Lung (tissue), 12 donors: ENCODE measurements around the gene ASPDH. TPM values are rescaled to one million over a fixed set of nuclear protein-coding genes. Genes with fewer than 3 reads are reported as not detected.

Source experiments
- ATAC-seq: fragments of 200-7000 bp; cut with Tn5 transposase; one replicate; pipeline ENCODE4 v1.9.1; 2020; ENCODE audit warnings: moderate number of reproducible peaks; ENCODE audit not compliant: insufficient read depth, low FRiP score
- DNase-seq, 3 donors: peaks; one replicate each; pipeline ENCODE4 v3.0.0-alpha.2; 2013 to 2017
- H3K27ac ChIP-seq, 2 donors: one replicate each; pipeline ENCODE4 v1.5.1; 2013; ENCODE audit warnings: mild to moderate bottlenecking in 2 of 2, moderate library complexity in 2 of 2, control low read depth in 1 of 2, inconsistent platforms in 1 of 2, low read depth in 1 of 2, low read length in 1 of 2
- H3K27me3 ChIP-seq, 3 donors: one replicate each; pipeline ENCODE4 v1.5.1; 2013; ENCODE audit warnings: low read length in 2 of 3; ENCODE audit not compliant: control insufficient read depth in 3 of 3, insufficient read depth in 3 of 3
- H3K36me3 ChIP-seq, 4 donors: one replicate each; pipeline ENCODE4 v1.5.1; 2013; ENCODE audit warnings: low read length in 4 of 4, mild to moderate bottlenecking in 1 of 4, moderate library complexity in 1 of 4; ENCODE audit not compliant: control insufficient read depth in 4 of 4, insufficient read depth in 4 of 4
- H3K4me1 ChIP-seq, 5 donors: one replicate each; pipeline ENCODE4 v1.5.1; 2013; ENCODE audit warnings: low read length in 5 of 5, mild to moderate bottlenecking in 2 of 5, moderate library complexity in 1 of 5; ENCODE audit not compliant: control insufficient read depth in 5 of 5, insufficient read depth in 5 of 5
- H3K4me3 ChIP-seq: one replicate; pipeline ENCODE4 v1.5.1; 2013; ENCODE audit warnings: mild to moderate bottlenecking, control low read depth, moderate library complexity
- H3K9ac ChIP-seq, 2 donors: one replicate each; pipeline ENCODE4 v1.5.1; 2013; ENCODE audit warnings: low read length in 2 of 2, control low read depth in 1 of 2; ENCODE audit not compliant: insufficient read depth in 1 of 2
- H3K9me3 ChIP-seq, 4 donors: one replicate each; pipeline ENCODE4 v1.5.1; 2013; ENCODE audit warnings: low read length in 3 of 4, mild to moderate bottlenecking in 1 of 4, moderate library complexity in 1 of 4; ENCODE audit not compliant: control insufficient read depth in 4 of 4, insufficient read depth in 3 of 4
- CTCF ChIP-seq: IDR thresholded peaks from 2 replicates; pipeline ENCODE4 v1.5.1; 2012; ENCODE audit warnings: mild to moderate bottlenecking; ENCODE audit errors: control extremely low read depth, extremely low read depth
- WGBS, 2 donors: extraction: QIAGEN DNeasy Blood & Tissue Kit; methylation state at CpG; one replicate each; pipeline ENCODE4 v1.1.7; 2013; 5-methylcytosine and 5-hydroxymethylcytosine counted together
- polyA plus RNA-seq, 2 donors: library from polyadenylated mRNA; stranded (reverse); fragments of 200-250 nt; gene quantifications; one replicate each; pipeline ENCODE4 v1.2.1, GENCODE V29; 2013
- total RNA-seq, 2 donors: library from RNA; depleted of rRNA in 1 of 2; stranded (reverse); fragments of >200 nt in 1 of 2; gene quantifications; one replicate each; pipeline ENCODE4 v1.2.1, GENCODE V29; 2014 to 2021
- donor health status: control.
- donor health status: control.
- donor health status: Bipolar disorder and iron deficiency.
- donor health status: healthy.
- donor health status: DM: yes; HTN: yes; CAD: no.

Gene ASPDH
- total and polyA plus RNA-seq, 4 donors: not detected

- H3K27ac ChIP-seq: no peak overlapping the region
- peaks cover 0 to 6% (median 0%) of the 10 kb centered on the region in 4 donors for H3K36me3 ChIP-seq
- no peak overlapping the region for H3K4me3 ChIP-seq
- DNase-seq (no peak), ATAC-seq (no peak)
- WGBS, 2 donors: 96% methylated on average over 85 to 87 of the region's 87 CpGs
- H3K9me3 ChIP-seq: peaks cover 0 to 9% (median 0%) of the 10 kb centered on the region in 4 donors
- H3K27me3 ChIP-seq: no peaks in the 10 kb centered on the region
- no peak for TF ChIP-seq CTCF
- no peaks in the 10 kb centered on the region for H3K4me1 ChIP-seq
- H3K9ac ChIP-seq: no peak overlapping the region
These were observed 4.6 kb upstream of the ASPDH start for GRCh38 chr19:50518091-50519005.

- DNase-seq: no peak
- 96 to 97% methylated on average over 36 to 37 of the region's 37 CpGs for WGBS, 2 donors
- no peak for TF ChIP-seq CTCF
These were observed 4.0 kb upstream of the ASPDH start for GRCh38 chr19:50517704-50518075.

GRCh38 chr19:50516964-50517703 lies 3.4 kb upstream of the ASPDH start:
- ATAC-seq (no peak), DNase-seq (no peak)
- H3K36me3 ChIP-seq: peaks cover 0 to 6% (median 0%) of the 10 kb centered on the region in 4 donors
- WGBS, 2 donors: 60 to 62% methylated on average over 45 to 53 of the region's 53 CpGs
- no peak overlapping the region for H3K4me3 ChIP-seq
- H3K9me3 ChIP-seq: peaks cover 0 to 9% (median 0%) of the 10 kb centered on the region in 4 donors
- no peaks in the 10 kb centered on the region for H3K4me1 ChIP-seq
- TF ChIP-seq CTCF: no peak
- no peak overlapping the region for H3K27ac ChIP-seq
- no peak overlapping the region for H3K9ac ChIP-seq
- no peaks in the 10 kb centered on the region for H3K27me3 ChIP-seq

More at GRCh38 chr19:50517704-50518075, 4.0 kb upstream of the ASPDH start:
- Histone ChIP-seq H3K27me3 (no peaks in the 10 kb centered on the region), H3K9ac (no peak overlapping the region), H3K27ac (no peak overlapping the region), H3K4me1 (no peaks in the 10 kb centered on the region), H3K9me3 (peaks cover 0 to 9% (median 0%) of the 10 kb centered on the region in 4 donors), H3K4me3 (no peak overlapping the region), H3K36me3 (peaks cover 0 to 6% (median 0%) of the 10 kb centered on the region in 4 donors)
- ATAC-seq: no peak
